Measurements from ENCODE around the gene MYBPHL. TPM values are rescaled to one million over a fixed set of nuclear protein-coding genes. Genes with fewer than 3 reads are reported as not detected.

The MYBPHL gene
- total RNA-seq, 2 experiments from 2014 or later, result not detected

GRCh38 chr1:109259674-109260557 lies 46.9 kb downstream of the MYBPHL start:
- ChIA-PET POLR2A (no interaction called here), CTCF (interaction anchor here (0.8 to 1.5 kb wide), 3 partner anchors 139 to 273 kb away, joined by 4 to 5 read pairs (median 4); partner anchors contain the start of gene SORT1)
- Mint-ChIP-seq H3K27me3 (ENCODE audit: low read depth) (no peaks in the 10 kb centered on the region), H3K4me1 (ENCODE audit: low read depth) (peaks cover 5% of the 10 kb centered on the region), H3K9me3 (ENCODE audit: insufficient read depth) (no peaks in the 10 kb centered on the region), H3K36me3 (ENCODE audit: low read depth) (no peaks in the 10 kb centered on the region), H3K27ac (peak overlapping the region; percentile 60), H3K4me3 (no peak overlapping the region)
- DNase-seq (no peak), ATAC-seq (no peak)

GRCh38 chr1:109258481-109259466 lies 48.0 kb downstream of the MYBPHL start:
- no peak overlapping the region for H3K4me3 Mint-ChIP-seq
- no peaks in the 10 kb centered on the region for H3K9me3 Mint-ChIP-seq (ENCODE audit: insufficient read depth)
- H3K27me3 Mint-ChIP-seq (ENCODE audit: low read depth), result no peaks in the 10 kb centered on the region
- CTCF ChIA-PET, result interaction anchor here (1.2 to 1.5 kb wide), 2 partner anchors 140 to 142 kb away, joined by 4 to 5 read pairs; partner anchors contain the start of gene SORT1
- H3K36me3 Mint-ChIP-seq (ENCODE audit: low read depth), result no peaks in the 10 kb centered on the region
- DNase-seq (no peak), ATAC-seq (no peak)
- H3K4me1 Mint-ChIP-seq (ENCODE audit: low read depth), result peaks cover 8% of the 10 kb centered on the region
- POLR2A ChIA-PET, result no interaction called here
- H3K27ac Mint-ChIP-seq, result no peak overlapping the region

GRCh38 chr1:109257682-109258421 lies 49.0 kb downstream of the MYBPHL start:
- Mint-ChIP-seq H3K4me3 (no peak overlapping the region), H3K27me3 (ENCODE audit: low read depth) (no peaks in the 10 kb centered on the region), H3K27ac (no peak overlapping the region), H3K4me1 (ENCODE audit: low read depth) (peaks cover 7% of the 10 kb centered on the region), H3K9me3 (ENCODE audit: insufficient read depth) (no peaks in the 10 kb centered on the region), H3K36me3 (ENCODE audit: low read depth) (no peaks in the 10 kb centered on the region)
- ChIA-PET POLR2A (no interaction called here), CTCF (interaction anchor here (1.1 kb wide), 1 partner anchor 274 kb away, joined by 3 read pairs; no protein-coding TSS in a partner anchor)
- ATAC-seq (no peak), DNase-seq (no peak)

- no peaks in the 10 kb centered on the region for H3K9me3 Mint-ChIP-seq (ENCODE audit: insufficient read depth)
- ATAC-seq (no peak), DNase-seq (no peak)
- H3K4me3 Mint-ChIP-seq, result no peak overlapping the region
- H3K27me3 Mint-ChIP-seq (ENCODE audit: low read depth), result no peaks in the 10 kb centered on the region
- H3K4me1 Mint-ChIP-seq (ENCODE audit: low read depth), result peaks cover 7% of the 10 kb centered on the region
- no peaks in the 10 kb centered on the region for H3K36me3 Mint-ChIP-seq (ENCODE audit: low read depth)
- ChIA-PET CTCF (interaction anchor here (0.9 to 1.9 kb wide), 3 partner anchors 18 to 275 kb away, joined by 3 to 6 read pairs (median 3); no protein-coding TSS in a partner anchor), POLR2A (interaction anchor here (1.2 kb wide), 1 partner anchor 291 kb away, joined by 3 read pairs; the partner anchor contains the start of gene GNAI3)
- H3K27ac Mint-ChIP-seq, result no peak overlapping the region
Observed at GRCh38 chr1:109256971-109257681, 49.7 kb downstream of the MYBPHL start.

DNA sequence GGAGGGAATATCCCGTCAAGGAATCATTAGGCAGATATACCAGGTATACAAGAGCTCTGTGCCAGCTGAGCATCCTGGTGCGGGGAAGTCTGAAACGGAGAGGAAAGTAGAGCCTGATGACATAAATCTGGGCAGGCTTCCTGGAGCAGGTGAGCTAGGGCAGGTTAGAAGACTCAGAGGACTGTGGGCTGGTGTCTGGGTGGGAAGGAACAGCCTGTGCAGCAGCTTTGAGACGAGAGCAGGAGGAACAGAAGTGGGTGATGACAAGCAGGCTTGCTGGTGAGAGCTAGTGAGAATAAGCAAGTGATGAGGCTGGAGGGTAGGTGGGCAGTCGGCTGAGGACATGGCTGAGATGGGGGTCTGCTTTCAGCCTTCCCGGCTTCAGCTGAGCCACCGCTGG lies 50.7 kb downstream of the MYBPHL start:
- ChIA-PET POLR2A (interaction anchor here (1.2 kb wide), 1 partner anchor 292 kb away, joined by 3 read pairs; the partner anchor contains the start of gene GNAI3), CTCF (interaction anchor here (1.9 kb wide), 1 partner anchor 143 kb away, joined by 6 read pairs; no protein-coding TSS in a partner anchor)
- ATAC-seq (no peak), DNase-seq (no peak)
- no peaks in the 10 kb centered on the region for H3K36me3 Mint-ChIP-seq (ENCODE audit: low read depth)
- no peak overlapping the region for H3K4me3 Mint-ChIP-seq
- H3K27ac Mint-ChIP-seq, result peak overlapping the region; percentile 2
- peaks cover 7% of the 10 kb centered on the region for H3K4me1 Mint-ChIP-seq (ENCODE audit: low read depth)
- H3K9me3 Mint-ChIP-seq (ENCODE audit: insufficient read depth), result no peaks in the 10 kb centered on the region
- no peaks in the 10 kb centered on the region for H3K27me3 Mint-ChIP-seq (ENCODE audit: low read depth)

DNA sequence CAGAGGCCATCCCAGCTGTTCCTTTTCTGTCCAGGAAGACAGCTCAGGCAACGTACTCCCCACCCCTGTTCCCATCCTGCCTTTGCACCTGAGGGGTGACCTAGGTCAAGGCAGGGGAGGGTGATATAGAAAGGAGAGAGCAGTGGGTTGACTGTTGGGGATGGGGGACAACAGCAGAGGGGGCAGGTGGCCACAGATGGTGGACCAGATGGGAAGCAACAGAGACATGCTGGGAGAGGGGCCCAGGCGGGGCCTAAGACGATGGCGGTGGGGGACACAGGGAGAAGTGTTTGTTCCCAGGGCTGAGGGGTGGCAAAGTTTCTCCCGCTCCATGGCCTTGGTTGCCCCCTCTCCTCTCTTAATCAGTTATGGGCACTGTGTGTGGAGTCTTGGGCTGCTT lies 51.1 kb downstream of the MYBPHL start:
- no peak overlapping the region for H3K27ac Mint-ChIP-seq

GRCh38 chr1:109255097-109255651 lies 51.6 kb downstream of the MYBPHL start:
- H3K9me3 Mint-ChIP-seq (ENCODE audit: insufficient read depth), result no peaks in the 10 kb centered on the region
- no peak overlapping the region for H3K4me3 Mint-ChIP-seq
- ChIA-PET POLR2A (interaction anchor here (0.5 kb wide), 1 partner anchor 243 kb away, joined by 3 read pairs; no protein-coding TSS in a partner anchor), CTCF (interaction anchor here (1.9 kb wide), 1 partner anchor 144 kb away, joined by 6 read pairs; no protein-coding TSS in a partner anchor)
- H3K27me3 Mint-ChIP-seq (ENCODE audit: low read depth), result peaks cover 2% of the 10 kb centered on the region
- ATAC-seq (no peak), DNase-seq (no peak)
- no peak overlapping the region for H3K27ac Mint-ChIP-seq
- H3K36me3 Mint-ChIP-seq (ENCODE audit: low read depth), result no peaks in the 10 kb centered on the region
- H3K4me1 Mint-ChIP-seq (ENCODE audit: low read depth), result peaks cover 8% of the 10 kb centered on the region

More for the DNA sequence above, 51.1 kb downstream of the MYBPHL start:
- POLR2A ChIA-PET, result interaction anchor here (0.5 kb wide), 1 partner anchor 243 kb away, joined by 3 read pairs; no protein-coding TSS in a partner anchor
- H3K4me1 Mint-ChIP-seq (ENCODE audit: low read depth), result peaks cover 7% of the 10 kb centered on the region
- ATAC-seq, result no peak
- no peaks in the 10 kb centered on the region for H3K9me3 Mint-ChIP-seq (ENCODE audit: insufficient read depth)
- H3K4me3 Mint-ChIP-seq, result no peak overlapping the region
- no peaks in the 10 kb centered on the region for H3K36me3 Mint-ChIP-seq (ENCODE audit: low read depth)
- no peak for DNase-seq
- H3K27me3 Mint-ChIP-seq (ENCODE audit: low read depth), result peaks cover under 1% of the 10 kb centered on the region
- CTCF ChIA-PET, result interaction anchor here (1.9 kb wide), 1 partner anchor 144 kb away, joined by 6 read pairs; no protein-coding TSS in a partner anchor

GRCh38 chr1:109254621-109255096 lies 52.2 kb downstream of the MYBPHL start:
- POLR2A ChIA-PET, result no interaction called here
- CTCF ChIA-PET, result interaction anchor here (1.2 kb wide), 1 partner anchor 144 kb away, joined by 5 read pairs; the partner anchor contains the start of gene SORT1
- H3K9me3 Mint-ChIP-seq (ENCODE audit: insufficient read depth), result no peaks in the 10 kb centered on the region
- H3K27ac Mint-ChIP-seq, result no peak overlapping the region
- ATAC-seq (no peak), DNase-seq (no peak)
- peaks cover 2% of the 10 kb centered on the region for H3K27me3 Mint-ChIP-seq (ENCODE audit: low read depth)
- H3K4me3 Mint-ChIP-seq, result no peak overlapping the region
- H3K4me1 Mint-ChIP-seq (ENCODE audit: low read depth), result peaks cover 10% of the 10 kb centered on the region
- H3K36me3 Mint-ChIP-seq (ENCODE audit: low read depth), result no peaks in the 10 kb centered on the region

DNA sequence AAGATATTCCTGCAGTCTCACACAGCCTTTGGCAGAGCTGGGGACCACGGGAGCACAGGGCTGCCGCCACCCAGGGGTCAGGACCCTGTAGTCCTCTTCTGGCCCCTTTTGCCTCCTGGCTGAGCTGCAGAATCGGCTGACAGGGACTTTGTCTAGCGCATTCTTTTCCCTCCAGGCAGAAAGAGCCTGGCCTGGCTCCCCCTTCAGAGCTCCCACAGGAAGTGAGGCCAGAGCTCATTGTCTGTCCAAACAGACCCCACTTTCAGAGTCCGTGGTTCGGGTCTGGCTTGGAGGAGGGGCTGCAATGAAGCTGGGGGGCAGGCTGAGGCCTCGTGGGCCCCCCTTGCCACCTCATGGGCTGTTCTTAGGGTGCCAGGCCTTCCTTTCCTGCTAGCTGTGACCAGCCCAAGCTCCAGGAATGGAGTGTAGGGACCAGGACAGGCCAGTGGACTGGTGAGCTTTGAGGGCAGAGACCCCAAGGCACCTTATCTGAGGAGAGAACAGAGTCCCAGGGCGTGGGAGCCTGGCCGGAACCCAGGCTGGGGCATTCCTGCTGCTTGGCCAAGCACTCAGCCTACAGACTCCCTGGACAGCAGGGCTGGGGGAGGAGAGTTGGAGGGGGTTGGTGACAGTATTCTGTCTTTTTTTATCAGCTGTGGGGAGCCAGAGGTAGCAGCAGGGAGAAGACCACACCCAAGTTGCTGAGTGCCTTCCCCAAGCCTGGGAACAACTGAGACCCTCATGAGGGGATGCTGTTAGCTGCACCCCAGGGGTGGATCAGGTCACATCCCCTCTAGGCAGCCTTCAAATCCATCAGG lies 52.8 kb downstream of the MYBPHL start:
- no peaks in the 10 kb centered on the region for H3K36me3 Mint-ChIP-seq (ENCODE audit: low read depth)
- ChIA-PET POLR2A (no interaction called here), CTCF (interaction anchor here (0.9 to 2.2 kb wide), 6 partner anchors 13 to 278 kb away, joined by 3 to 6 read pairs (median 4); partner anchors contain the start of gene SORT1)
- H3K9me3 Mint-ChIP-seq (ENCODE audit: insufficient read depth), result no peaks in the 10 kb centered on the region
- no peak overlapping the region for H3K27ac Mint-ChIP-seq
- H3K4me1 Mint-ChIP-seq (ENCODE audit: low read depth), result peaks cover 13% of the 10 kb centered on the region
- peaks cover 2% of the 10 kb centered on the region for H3K27me3 Mint-ChIP-seq (ENCODE audit: low read depth)
- ATAC-seq, result no peak
- no peak overlapping the region for H3K4me3 Mint-ChIP-seq
- no peak for DNase-seq

Data from activated CD8-positive, alpha-beta T cell treated with anti-CD3 and anti-CD28 coated beads, Interleukin-2, amount 10 ng/mL, durations not matched to agents 7 days and 5 days (primary cell).